DOHH2 (cell line): ENCODE results near the gene XIRP2.
"Not testable (repeated sequence)": the region's sequence is repeated elsewhere in the genome, so short reads cannot be mapped to it uniquely, and the experiment has no call there.

Experiments used
- H3F3A ChIP-seq: fragments of 200-600 bp; sonication (generic), shearing (Covaris generic); 2 replicates; pipeline ENCODE4 v1.6.0; 2016; ENCODE audit warnings: antibody characterized with exemption, mild to moderate bottlenecking; ENCODE audit not compliant: control insufficient read depth, insufficient read depth
- H3K27ac ChIP-seq: fragments of 200-600 bp; sonication (generic); 2 replicates; pipeline ENCODE4 v1.5.1; 2014; ENCODE audit warnings: low read depth, mild to moderate bottlenecking, low read length, moderate library complexity
- H3K27me3 ChIP-seq: fragments of 200-600 bp; sonication (generic); 2 replicates; pipeline ENCODE4 v1.6.1; 2014; ENCODE audit warnings: mild to moderate bottlenecking, low read length, mixed read lengths; ENCODE audit not compliant: control insufficient read depth
- H3K36me3 ChIP-seq: fragments of 200-600 bp; sonication (generic); 2 replicates; pipeline ENCODE4 v1.6.1; 2014; ENCODE audit warnings: mild to moderate bottlenecking, low read length, moderate library complexity, mixed read lengths; ENCODE audit not compliant: control insufficient read depth
- H3K4me1 ChIP-seq: fragments of 200-600 bp; sonication (generic); 2 replicates; pipeline ENCODE4 v1.6.1; 2014; ENCODE audit warnings: mild to moderate bottlenecking, low read length, mixed read lengths; ENCODE audit not compliant: control insufficient read depth
- H3K4me2 ChIP-seq: fragments of 200-600 bp; sonication (generic); 2 replicates; pipeline ENCODE4 v1.6.0; 2014; ENCODE audit warnings: mild to moderate bottlenecking, low read length, moderate library complexity
- H3K4me3 ChIP-seq: fragments of 200-600 bp; sonication (generic); 2 replicates; pipeline ENCODE4 v1.5.1; 2014; ENCODE audit warnings: mild to moderate bottlenecking, low read length, mixed read lengths
- H3K79me2 ChIP-seq: fragments of 200-600 bp; sonication (generic); 2 replicates; pipeline ENCODE4 v1.6.1; 2014; ENCODE audit warnings: mild to moderate bottlenecking, low read length, mixed read lengths; ENCODE audit not compliant: control insufficient read depth
- H3K9me2 ChIP-seq: fragments of 200-600 bp; sonication (generic); replicated peaks from 2 replicates; pipeline ENCODE4 v1.6.1; 2014; ENCODE audit warnings: mild to moderate bottlenecking, low read length, mixed read lengths; ENCODE audit not compliant: control insufficient read depth
- H3K9me3 ChIP-seq: fragments of 200-600 bp; sonication (generic); 2 replicates; pipeline ENCODE4 v1.6.1; 2014; ENCODE audit warnings: antibody characterized with exemption, low read length, mixed read lengths; ENCODE audit not compliant: control insufficient read depth, insufficient read depth
- H4K20me1 ChIP-seq: fragments of 200-600 bp; sonication (generic); 2 replicates; pipeline ENCODE4 v1.6.0; 2014; ENCODE audit warnings: low read depth, mild to moderate bottlenecking, antibody characterized with exemption, low read length, moderate library complexity; ENCODE audit not compliant: control insufficient read depth, insufficient read depth
- EZH2phosphoT487 ChIP-seq: fragments of 200-600 bp; sonication (generic); IDR thresholded peaks from 2 replicates; pipeline ENCODE4 v1.6.1; 2017; ENCODE audit warnings: borderline replicate concordance, mild to moderate bottlenecking, antibody characterized with exemption, low read length, moderate library complexity, mixed read lengths
- TF ChIP-seq, protein P1 (sequence below): fragments of 200-600 bp; sonication (generic); IDR thresholded peaks from one replicate; pipeline ENCODE4 v1.5.1; 2014; ENCODE audit warnings: antibody characterized with exemption, mild to moderate bottlenecking, low read depth, low read length; ENCODE audit not compliant: poor library complexity, severe bottlenecking

The XIRP2 gene

DNA sequence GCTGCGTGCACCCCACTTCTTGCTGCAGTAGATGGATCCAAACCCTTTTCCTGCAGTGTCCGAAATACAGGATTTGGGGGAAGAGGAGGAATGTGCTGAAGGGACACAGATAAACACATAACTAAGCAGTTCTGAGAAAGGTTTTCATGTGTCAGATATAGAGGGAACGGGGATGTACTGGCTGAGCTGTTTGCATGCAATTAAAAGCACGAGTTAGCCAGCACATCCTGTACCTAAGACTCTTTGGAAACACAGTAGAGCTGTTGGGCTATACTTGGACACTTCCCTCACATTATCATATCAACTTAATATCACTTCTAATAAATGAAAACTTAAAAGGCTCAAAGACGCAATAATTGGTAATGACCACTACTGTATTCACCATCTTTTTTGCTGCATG, 377.4 kb downstream of the XIRP2 start:
- no peaks in the 10 kb centered on the region for H3F3A ChIP-seq
- no peak overlapping the region for H3K4me3 ChIP-seq
- peaks cover 5% of the 10 kb centered on the region; the same call in 1 of the 2 replicates for H3K9me3 ChIP-seq
- no peaks in the 10 kb centered on the region for H3K4me1 ChIP-seq
- H3K4me2 ChIP-seq: no peak overlapping the region
- TF ChIP-seq EZH2phosphoT487: no peak
- TF ChIP-seq, protein P1, sequence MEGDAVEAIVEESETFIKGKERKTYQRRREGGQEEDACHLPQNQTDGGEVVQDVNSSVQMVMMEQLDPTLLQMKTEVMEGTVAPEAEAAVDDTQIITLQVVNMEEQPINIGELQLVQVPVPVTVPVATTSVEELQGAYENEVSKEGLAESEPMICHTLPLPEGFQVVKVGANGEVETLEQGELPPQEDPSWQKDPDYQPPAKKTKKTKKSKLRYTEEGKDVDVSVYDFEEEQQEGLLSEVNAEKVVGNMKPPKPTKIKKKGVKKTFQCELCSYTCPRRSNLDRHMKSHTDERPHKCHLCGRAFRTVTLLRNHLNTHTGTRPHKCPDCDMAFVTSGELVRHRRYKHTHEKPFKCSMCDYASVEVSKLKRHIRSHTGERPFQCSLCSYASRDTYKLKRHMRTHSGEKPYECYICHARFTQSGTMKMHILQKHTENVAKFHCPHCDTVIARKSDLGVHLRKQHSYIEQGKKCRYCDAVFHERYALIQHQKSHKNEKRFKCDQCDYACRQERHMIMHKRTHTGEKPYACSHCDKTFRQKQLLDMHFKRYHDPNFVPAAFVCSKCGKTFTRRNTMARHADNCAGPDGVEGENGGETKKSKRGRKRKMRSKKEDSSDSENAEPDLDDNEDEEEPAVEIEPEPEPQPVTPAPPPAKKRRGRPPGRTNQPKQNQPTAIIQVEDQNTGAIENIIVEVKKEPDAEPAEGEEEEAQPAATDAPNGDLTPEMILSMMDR: no peak
- H4K20me1 ChIP-seq: no peaks in the 10 kb centered on the region
- H3K27ac ChIP-seq: no peak overlapping the region
- H3K9me2 ChIP-seq: no peaks in the 10 kb centered on the region
- H3K36me3 ChIP-seq: no peaks in the 10 kb centered on the region
- H3K27me3 ChIP-seq: no peaks in the 10 kb centered on the region
- no peaks in the 10 kb centered on the region for H3K79me2 ChIP-seq

DNA sequence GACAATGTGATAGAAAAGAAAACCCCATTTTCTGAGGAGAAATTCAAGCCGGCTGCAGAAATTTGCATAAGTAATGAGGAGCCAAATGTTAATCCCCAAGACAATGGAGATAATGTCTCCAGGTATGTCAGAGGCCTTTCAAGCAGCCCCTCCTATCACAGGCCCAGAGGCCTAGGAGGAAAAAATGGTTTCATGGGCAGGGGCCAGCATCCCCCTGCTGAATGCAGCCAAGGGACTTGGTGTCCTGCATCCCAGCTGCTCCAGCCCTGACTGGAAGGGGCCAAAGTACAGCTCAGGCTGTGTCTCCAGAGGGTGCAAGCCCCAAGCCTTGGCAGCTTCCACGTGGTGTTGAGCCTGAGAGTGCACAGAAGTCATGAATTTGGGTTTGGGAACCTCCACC, 380.0 kb downstream of the XIRP2 start:
- not testable (repeated sequence) for H3K4me3 ChIP-seq, H3F3A ChIP-seq, H3K4me1 ChIP-seq, H4K20me1 ChIP-seq, H3K9me3 ChIP-seq, H3K4me2 ChIP-seq, H3K9me2 ChIP-seq, H3K27me3 ChIP-seq, H3K27ac ChIP-seq, H3K79me2 ChIP-seq, H3K36me3 ChIP-seq

DNA sequence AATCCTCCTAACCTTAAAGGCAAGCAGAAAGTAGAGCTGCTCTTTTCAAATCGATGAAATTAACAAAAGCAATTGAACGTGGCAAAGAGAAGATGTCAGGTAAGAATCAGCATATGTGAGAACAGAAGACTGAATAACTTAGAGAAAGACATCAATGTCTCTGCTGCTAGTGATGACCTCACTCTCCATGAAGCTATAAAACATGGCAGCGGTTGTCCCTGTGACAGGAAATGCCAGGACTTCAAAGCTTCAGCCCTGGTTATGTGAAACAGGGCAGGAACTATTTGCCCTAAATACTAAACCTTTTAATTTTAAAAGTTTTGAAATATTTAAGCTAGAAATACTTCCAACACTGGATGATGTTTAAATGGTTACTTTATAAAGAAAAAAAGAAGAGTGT, 383.7 kb downstream of the XIRP2 start:
- peaks cover 5% of the 10 kb centered on the region; the same call in 1 of the 2 replicates for H3K9me3 ChIP-seq
- TF ChIP-seq, protein P1: no peak
- TF ChIP-seq EZH2phosphoT487: no peak
- no peaks in the 10 kb centered on the region for H3K79me2 ChIP-seq
- H3K4me2 ChIP-seq: no peak overlapping the region
- H3K9me2 ChIP-seq: no peaks in the 10 kb centered on the region
- no peaks in the 10 kb centered on the region for H3K36me3 ChIP-seq
- H3F3A ChIP-seq: no peaks in the 10 kb centered on the region
- no peaks in the 10 kb centered on the region for H4K20me1 ChIP-seq
- H3K27ac ChIP-seq: no peak overlapping the region
- H3K4me3 ChIP-seq: no peak overlapping the region
- no peaks in the 10 kb centered on the region for H3K27me3 ChIP-seq
- no peaks in the 10 kb centered on the region for H3K4me1 ChIP-seq

DNA sequence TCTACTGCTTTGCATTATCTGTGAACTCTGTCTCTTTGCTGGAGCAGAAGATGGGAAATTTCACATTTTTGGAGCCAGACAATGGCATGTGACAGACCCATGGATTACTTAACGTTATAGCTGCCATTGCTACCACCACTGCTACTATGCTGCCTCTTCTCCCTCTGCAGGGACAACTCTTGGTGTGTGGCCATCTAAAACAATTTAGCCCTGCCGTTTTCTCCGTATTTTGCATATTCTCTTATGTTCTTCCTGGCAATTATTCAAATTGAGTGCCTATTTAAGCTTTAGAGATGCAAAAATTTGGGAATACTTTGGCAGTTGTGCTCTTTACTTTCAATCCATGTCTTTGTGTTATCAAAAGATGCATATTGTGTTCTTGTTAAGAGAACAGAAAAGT, 386.8 kb downstream of the XIRP2 start:
- Histone ChIP-seq H3K4me1 (no peaks in the 10 kb centered on the region), H3K79me2 (no peaks in the 10 kb centered on the region), H3K27ac (no peak overlapping the region), H3K4me2 (no peak overlapping the region), H3K9me3 (no peaks in the 10 kb centered on the region), H3K27me3 (no peaks in the 10 kb centered on the region), H3F3A (no peaks in the 10 kb centered on the region), H3K36me3 (no peaks in the 10 kb centered on the region), H3K4me3 (no peak overlapping the region), H4K20me1 (no peaks in the 10 kb centered on the region), H3K9me2 (no peaks in the 10 kb centered on the region)
- TF ChIP-seq, protein P1: no peak
- TF ChIP-seq EZH2phosphoT487: no peak
